ENCODE data around the gene WDR35. TPM values are rescaled to one million over a fixed set of nuclear protein-coding genes. Genes with fewer than 3 reads are reported as not detected.
"Not testable (repeated sequence)": the region's sequence is repeated elsewhere in the genome, so short reads cannot be mapped to it uniquely, and the experiment has no call there.

The WDR35 gene
- total RNA-seq, 1 donor from 2014 or later: 5.1 TPM

- intact Hi-C loops (cut with micrococcal nuclease); DNase-seq; ATAC-seq: not testable (repeated sequence)
Measured at GRCh38 chr2:19880191-19880590, 109.7 kb downstream of the WDR35 start.

GRCh38 chr2:19879120-19879519 lies 110.8 kb downstream of the WDR35 start:
- intact Hi-C loops (cut with micrococcal nuclease): no loop called here
- ATAC-seq (no peak), DNase-seq (no peak)

GRCh38 chr2:19878268-19879046 lies 111.4 kb downstream of the WDR35 start:
- DNase-seq: no peak
- intact Hi-C loops (cut with micrococcal nuclease): no loop called here
- no peak for ATAC-seq

DNA sequence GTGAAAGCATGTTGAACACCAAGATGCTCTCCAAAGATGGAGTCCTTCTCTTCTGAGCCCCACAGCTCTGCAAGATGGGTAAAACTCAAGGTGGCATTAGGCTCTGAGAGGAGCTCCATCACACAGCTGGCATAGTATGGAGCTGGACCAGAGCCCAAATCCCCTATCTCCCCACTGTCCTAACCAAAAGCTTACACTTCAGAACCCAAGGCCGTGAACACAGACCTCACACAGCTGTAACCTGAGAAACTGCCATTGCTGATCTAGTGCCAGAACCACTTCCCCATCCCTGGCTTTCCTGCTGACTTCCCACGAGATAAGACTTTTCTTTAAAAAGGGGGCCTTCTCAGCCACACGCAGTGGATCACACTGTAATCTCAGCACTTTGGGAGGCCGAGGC lies 113.2 kb downstream of the WDR35 start:
- DNase-seq: no peak
- intact Hi-C loops (cut with micrococcal nuclease): no loop called here
- ATAC-seq: no peak

DNA sequence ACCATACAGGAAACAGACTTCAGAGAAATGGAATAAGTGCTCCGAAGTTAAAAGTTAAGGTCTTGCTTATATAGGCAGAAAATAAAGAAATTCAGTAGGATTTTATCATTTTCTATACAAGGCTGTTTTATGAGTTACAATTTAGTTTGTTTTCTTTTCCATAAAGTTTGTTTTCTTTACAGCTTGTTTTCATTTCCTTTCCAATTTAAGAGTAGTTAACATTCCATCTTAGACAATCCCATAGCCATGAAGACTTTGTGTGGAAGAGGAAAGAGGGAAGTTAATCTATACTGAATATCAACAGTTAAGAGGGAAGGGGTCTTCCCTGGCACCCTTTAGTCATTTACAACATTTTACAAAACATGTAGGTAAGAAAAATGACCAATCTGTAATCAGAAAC lies 114.6 kb downstream of the WDR35 start:
- ATAC-seq: no peak
- intact Hi-C loops (cut with micrococcal nuclease): no loop called here
- no peak for DNase-seq

DNA sequence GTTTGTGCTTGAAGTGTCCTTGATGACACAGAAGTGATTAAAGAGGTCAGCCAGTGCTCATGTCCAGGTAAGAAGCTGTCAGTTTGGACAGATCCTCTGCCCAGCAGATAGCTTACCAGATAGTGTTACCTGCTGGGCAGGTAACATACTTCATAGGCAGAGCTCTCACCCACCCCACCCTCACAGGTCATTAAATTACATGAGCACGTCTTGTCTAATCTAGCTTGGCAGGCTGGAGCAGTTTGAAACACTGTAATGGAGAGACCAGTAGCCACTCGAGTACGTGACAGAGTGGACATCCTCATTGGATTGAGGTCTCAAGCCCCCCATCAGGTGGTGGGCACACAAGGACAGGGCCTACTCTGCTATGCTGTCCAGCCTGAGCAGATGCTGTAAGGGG lies 115.2 kb downstream of the WDR35 start:
- no peak for ATAC-seq
- DNase-seq: no peak
- intact Hi-C loops (cut with micrococcal nuclease): no loop called here

DNA sequence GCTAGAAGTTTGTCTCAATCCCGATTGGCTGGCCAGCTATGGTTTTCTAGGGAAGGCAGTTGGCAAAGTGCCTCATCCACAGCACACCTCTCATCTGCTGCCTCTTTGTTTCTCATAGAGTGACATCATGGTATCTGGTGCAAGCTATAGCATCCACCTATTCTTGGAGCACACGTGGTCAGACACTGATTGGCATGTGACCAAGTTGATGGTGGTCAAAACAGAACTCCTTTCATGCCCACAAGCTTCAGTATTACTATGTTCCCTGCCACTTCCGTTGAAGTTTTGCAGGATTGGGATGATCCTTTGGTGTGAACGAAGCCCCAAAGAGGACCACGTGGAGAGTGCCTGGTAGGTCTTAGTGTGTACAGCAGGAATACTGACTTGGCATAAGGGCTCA lies 116.9 kb downstream of the WDR35 start:
- ATAC-seq (no peak), DNase-seq (no peak)
- intact Hi-C loops (cut with micrococcal nuclease): no loop called here

- ATAC-seq (no peak), DNase-seq (no peak)
- intact Hi-C loops (cut with micrococcal nuclease): no loop called here
Measured at GRCh38 chr2:19872302-19872701, 117.6 kb downstream of the WDR35 start.

DNA sequence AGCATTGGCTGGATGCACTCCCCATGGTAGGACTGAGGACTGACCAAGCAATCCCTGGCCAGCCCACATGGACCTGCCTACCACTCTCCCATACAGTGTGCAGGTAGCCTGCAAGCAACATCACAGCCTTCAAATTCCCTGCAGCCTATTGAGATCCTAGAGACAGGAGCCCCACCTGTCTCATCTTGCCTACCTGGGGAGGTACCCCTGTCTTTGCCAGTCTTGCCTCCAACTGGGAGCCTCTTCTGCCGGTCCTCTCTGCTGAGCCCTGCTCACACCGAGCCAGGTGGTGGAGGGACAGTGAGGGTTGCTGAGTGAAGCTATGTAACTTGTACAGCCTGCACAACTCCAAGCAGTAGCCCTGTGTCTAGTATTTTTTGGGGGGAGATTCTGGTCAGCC lies 118.1 kb downstream of the WDR35 start:
- intact Hi-C loops (cut with micrococcal nuclease): no loop called here
- DNase-seq: no peak
- no peak for ATAC-seq

DNA sequence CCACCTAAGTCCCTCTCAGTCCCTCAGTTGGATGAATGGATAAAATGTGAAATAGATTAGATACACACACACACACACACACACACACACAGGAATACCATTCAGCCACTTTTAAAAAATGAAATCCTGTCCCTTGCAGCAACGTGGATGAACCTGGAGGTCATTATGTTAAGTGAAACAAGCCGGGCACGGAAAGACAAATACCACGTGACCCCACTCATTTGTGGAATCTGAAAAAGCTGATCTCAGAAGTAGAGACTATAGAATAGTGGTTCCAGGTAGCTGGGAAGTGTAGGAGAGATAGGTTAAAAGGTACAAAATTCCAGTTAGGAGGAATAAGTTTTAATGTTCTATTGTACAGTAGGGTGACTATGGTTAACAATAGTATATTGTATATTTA lies 119.1 kb downstream of the WDR35 start:
- ATAC-seq: no peak
- no peak for DNase-seq
- intact Hi-C loops (cut with micrococcal nuclease): no loop called here

DNA sequence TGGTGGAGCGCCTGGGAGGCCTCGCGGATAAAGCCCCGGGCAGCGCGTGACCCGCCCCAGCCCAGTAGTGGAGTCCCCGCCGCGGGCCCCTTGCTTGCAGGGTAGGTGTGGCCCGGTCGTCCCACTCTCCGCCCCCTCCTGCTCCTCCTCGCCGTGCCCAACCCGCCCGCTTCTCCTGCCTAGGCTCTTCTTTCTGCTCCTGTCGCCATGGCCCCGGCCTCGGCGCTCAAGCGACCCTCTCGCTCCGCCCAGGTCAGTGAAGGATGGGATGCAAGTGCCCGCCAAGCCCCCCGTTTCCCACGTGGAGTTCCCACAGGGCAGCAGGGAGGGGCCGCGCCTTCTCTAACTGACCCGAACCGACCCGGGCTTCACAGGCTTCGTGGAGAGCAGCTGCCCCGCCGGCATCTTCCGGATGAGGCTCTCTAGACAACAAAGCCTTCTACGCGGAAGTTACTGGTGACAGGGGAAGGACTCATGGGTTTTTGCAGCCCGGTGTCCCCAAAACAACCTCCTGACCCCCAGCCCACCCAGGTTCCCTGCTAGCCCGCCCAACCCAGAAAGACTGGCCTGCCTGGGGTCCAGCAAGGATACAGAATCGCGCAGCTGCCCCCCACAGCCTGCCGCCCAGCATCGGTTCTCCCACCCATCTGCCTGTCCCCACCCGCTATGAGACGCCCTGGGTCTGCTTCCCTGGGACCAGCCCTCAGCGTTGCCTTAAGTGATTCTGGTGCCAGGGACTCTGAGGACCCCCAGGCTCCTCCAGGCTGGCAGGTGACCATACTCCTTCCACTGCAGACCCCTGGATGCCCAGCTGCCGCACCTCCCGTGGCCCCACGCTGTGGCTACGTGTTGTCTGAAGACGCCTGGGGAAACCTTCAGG lies 121.0 kb downstream of the WDR35 start:
- intact Hi-C loops (cut with micrococcal nuclease): no loop called here
- DNase-seq: peak; percentile 78
- ATAC-seq: peak; percentile 86

DNA sequence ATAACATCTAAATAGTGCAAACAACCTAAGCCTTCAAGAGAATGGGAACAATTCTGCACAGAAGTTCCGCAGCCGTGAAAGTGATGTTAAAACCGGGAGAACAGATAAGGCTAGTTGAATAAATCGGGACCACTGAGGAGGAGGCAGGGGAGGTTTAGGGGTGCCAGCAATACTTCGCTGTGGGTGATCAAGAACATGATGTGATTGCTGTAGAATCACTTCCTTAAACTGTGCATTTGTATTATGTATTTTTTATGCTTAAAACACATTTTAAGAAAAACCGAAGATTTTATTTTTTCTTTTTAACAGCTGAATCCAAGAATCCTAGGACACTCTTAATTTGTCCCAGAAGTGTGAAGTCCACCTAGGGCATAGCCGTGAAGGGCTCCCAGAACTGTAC lies 121.7 kb downstream of the WDR35 start:
- no peak for ATAC-seq
- intact Hi-C loops (cut with micrococcal nuclease): no loop called here
- no peak for DNase-seq

DNA sequence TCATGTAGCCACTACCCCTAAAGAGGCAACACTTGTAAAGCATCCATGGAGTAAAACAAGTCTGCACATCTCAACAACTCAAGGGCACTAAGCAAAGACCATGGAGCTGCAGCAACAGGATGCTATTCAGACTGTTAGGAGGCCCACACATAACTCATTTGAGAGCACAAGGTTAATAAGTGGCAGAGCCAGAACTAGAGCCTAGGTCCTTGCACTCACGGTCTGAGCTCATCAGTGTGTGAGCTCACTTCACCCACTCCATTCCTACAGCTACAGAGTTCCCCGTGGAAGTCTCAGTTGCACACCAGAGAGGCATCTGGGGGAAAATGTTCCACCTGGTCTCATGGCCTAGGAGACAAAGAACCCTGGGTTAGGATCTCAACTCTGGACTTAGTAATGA lies 123.1 kb downstream of the WDR35 start:
- intact Hi-C loops (cut with micrococcal nuclease): no loop called here
- ATAC-seq: no peak

DNA sequence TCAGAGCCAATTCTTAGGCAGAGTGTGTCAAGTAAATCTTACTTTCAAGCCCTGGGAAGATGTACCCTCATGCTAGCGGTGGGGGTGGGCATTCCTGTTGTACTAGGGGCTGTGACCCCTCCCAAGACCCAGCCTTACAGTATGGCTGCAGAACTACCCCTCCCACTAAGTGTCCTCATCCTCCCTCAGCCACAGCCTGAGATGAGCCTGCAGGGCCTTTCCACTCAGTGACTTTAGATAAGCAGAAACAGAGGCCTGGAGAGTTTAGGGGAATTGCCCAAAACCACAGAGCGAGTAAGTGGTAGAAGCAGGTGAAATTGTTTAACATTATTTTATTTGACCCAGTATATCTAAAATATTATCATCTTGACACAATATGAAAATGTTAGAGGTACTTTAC lies 124.8 kb downstream of the WDR35 start:
- intact Hi-C loops (cut with micrococcal nuclease): no loop called here
- ATAC-seq: no peak
- no peak for DNase-seq

More for the DNA sequence above, 123.1 kb downstream of the WDR35 start:
- no peak for DNase-seq

GRCh38 chr2:19864381-19864780 lies 125.5 kb downstream of the WDR35 start:
- DNase-seq (no peak), ATAC-seq (no peak)
- intact Hi-C loops (cut with micrococcal nuclease): loop anchor here (5.0 kb wide), 2 partner anchors 502 to 1342 kb away; no protein-coding TSS in a partner anchor

GRCh38 chr2:19863303-19864041 lies 126.4 kb downstream of the WDR35 start:
- intact Hi-C loops (cut with micrococcal nuclease): loop anchor here (5.0 kb wide), 2 partner anchors 501 to 1341 kb away; no protein-coding TSS in a partner anchor
- DNase-seq: peak; percentile 84
- peak; percentile 89 for ATAC-seq

- no peak for ATAC-seq
- intact Hi-C loops (cut with micrococcal nuclease): loop anchor here (5.0 kb wide), 2 partner anchors 500 to 1340 kb away; no protein-coding TSS in a partner anchor
- DNase-seq: no peak
Measured at GRCh38 chr2:19861813-19862212, 128.1 kb downstream of the WDR35 start.

Data from left ventricle myocardium superior (tissue), 1 donor.